ENCODE results near the gene PAFAH1B2. TPM values are rescaled to one million over a fixed set of nuclear protein-coding genes. Genes with fewer than 3 reads are reported as not detected.

The PAFAH1B2 gene
- total and polyA plus RNA-seq, 10 of the 15 experiments (the other 5 are each of a cell fraction or from before 2014, with no cell fraction given), result 17.6 to 64.8 (median 47.6) TPM

DNA sequence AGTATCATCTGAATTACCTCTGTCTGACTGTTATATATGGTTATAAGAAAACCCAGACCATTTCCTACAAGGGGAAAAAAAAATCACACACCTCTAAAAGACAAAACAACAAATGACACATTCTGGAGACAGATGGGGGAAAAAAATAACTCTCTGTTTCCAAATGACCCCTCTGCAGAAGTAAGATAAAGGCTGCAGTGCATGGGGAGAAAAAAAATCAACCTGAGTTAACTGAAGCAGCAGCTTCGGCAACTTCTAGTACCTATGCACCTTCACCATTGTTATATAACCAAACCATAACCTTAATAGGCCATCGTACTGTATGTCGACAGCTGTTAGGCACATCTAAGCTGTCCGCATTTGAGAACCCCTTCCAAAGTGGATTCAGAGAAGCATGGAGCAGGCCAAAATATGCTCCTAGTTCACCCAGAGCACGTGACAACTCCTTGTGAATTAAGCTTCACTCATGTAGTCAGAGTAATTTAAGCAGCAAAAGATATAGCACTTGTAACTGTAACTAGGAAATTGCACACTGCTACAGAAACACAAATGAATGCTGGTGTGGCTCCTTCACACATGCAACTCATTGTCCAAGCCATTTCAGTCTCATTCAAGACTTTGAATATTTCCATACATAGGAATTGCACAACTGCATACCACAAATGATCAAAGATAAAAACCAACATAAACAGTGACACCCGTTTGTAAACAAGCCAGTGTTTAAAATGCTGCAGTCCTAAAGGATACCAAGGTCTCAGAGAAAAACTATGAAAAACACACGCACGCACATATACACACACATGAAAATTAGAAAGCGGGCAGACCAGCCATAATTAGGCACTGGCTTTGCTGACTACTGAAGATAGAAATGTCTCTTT, 48.6 kb upstream of the PAFAH1B2 start:
- SMC1A ChIA-PET (ENCODE audit: uncharacterized antibody, unreplicated experiment), result interaction anchor here (1.0 to 14.6 kb wide), 19 partner anchors 11 to 243 kb away, joined by 3 to 166 read pairs (median 6); no protein-coding TSS in a partner anchor
- DNase-seq (ENCODE audit: low read depth, low spot score), result no peak
- CTCF ChIA-PET, result interaction anchor here (0.6 to 3.8 kb wide), 13 partner anchors 10 to 260 kb away, joined by 3 to 21 read pairs (median 5); no protein-coding TSS in a partner anchor
- TF ChIP-seq JUNB (IDR thresholded peaks at IDR 0.05), result peak; percentile 32; the same call in 1 of the 2 replicates
- TF ChIP-seq STAT1 (conservative IDR thresholded peaks at IDR 0.05), result no peak
- no peak for TF ChIP-seq SMAD1 (IDR thresholded peaks at IDR 0.05; ENCODE audit: low read depth, partially characterized antibody)
- TF ChIP-seq TCF7 (IDR thresholded peaks at IDR 0.05; ENCODE audit: borderline replicate concordance), result 0 out of 2 replicates have a peak, but pooled peaks have one; percentile 11
- Histone ChIP-seq H4K20me1 (ENCODE audit: control insufficient read depth, insufficient read depth) (peaks cover 5% of the 10 kb centered on the region; the same call in 1 of the 2 replicates), H3K9me3 (replicated peaks; ENCODE audit: control insufficient read depth, insufficient read depth, low read length) (no peaks in the 10 kb centered on the region), H3K36me3 (ENCODE audit: control insufficient read depth in 2 of 2, insufficient read depth in 2 of 2, low read length in 1 of 2) (peaks cover 0 to 2% of the 10 kb centered on the region in 2 experiments; a peak in 2 of 4 replicates), H3K79me2 (ENCODE audit: control insufficient read depth, insufficient read depth, low read length) (peaks cover 76% of the 10 kb centered on the region), H3K4me3 (peak overlapping the region; percentile 96), H3K27ac (ENCODE audit: control insufficient read depth, insufficient read depth) (peak overlapping the region; percentile 81), H3K9ac (ENCODE audit: control insufficient read depth, insufficient read depth, low read length) (peak overlapping the region; percentile 68; the same call in 1 of the 2 replicates), H3K4me1 (ENCODE audit: control insufficient read depth, insufficient read depth, low read length) (peaks cover 42% of the 10 kb centered on the region), H3K27me3 (replicated peaks in 1 of 2; ENCODE audit: control insufficient read depth in 2 of 2, insufficient read depth in 2 of 2, low read length in 1 of 2) (no peaks in the 10 kb centered on the region), H3K4me2 (ENCODE audit: control insufficient read depth, insufficient read depth) (peak overlapping the region; percentile 96), H2AFZ (ENCODE audit: control insufficient read depth, low read depth, low read length) (no peak overlapping the region)
- ATAC-seq, result no peak
- in situ Hi-C loops (cut with MboI) (no loop called here), intact Hi-C loops (cut with micrococcal nuclease; ENCODE audit: unreplicated experiment) (loop anchor here (1.0 to 5.0 kb wide), 4 partner anchors 32 to 168 kb away; no protein-coding TSS in a partner anchor)
- 82% methylated on average over 9 of the region's 9 CpGs for WGBS (ENCODE audit: insufficient coverage, insufficient replicate concordance, low lambda C conversion rate, missing lambda C conversion rate)
- no TSS peak for BruUV-seq (replicated peaks)
- FAIRE-seq, result no peak
- RAD21 ChIA-PET (ENCODE audit: unreplicated experiment), result interaction anchor here (0.5 to 5.6 kb wide), 14 partner anchors 17 to 304 kb away, joined by 3 to 41 read pairs (median 8); partner anchors contain the start of gene APOA5
- POLR2A ChIA-PET, result interaction anchor here (0.6 to 3.5 kb wide), 10 partner anchors 18 to 307 kb away, joined by 3 to 17 read pairs (median 4); partner anchors contain the start of gene ZPR1
